DOHH2 (cell line): ENCODE results near the gene SNRPA1.

Experiments
- CTCF ChIP-seq: fragments of 200-600 bp; sonication (generic); IDR thresholded peaks from one replicate; pipeline ENCODE4 v1.5.1; 2014; ENCODE audit warnings: antibody characterized with exemption, mild to moderate bottlenecking, low read depth, low read length; ENCODE audit not compliant: poor library complexity, severe bottlenecking
- EZH2phosphoT487 ChIP-seq: fragments of 200-600 bp; sonication (generic); IDR thresholded peaks from 2 replicates; pipeline ENCODE4 v1.6.1; 2017; ENCODE audit warnings: borderline replicate concordance, mild to moderate bottlenecking, antibody characterized with exemption, low read length, moderate library complexity, mixed read lengths

DNA sequence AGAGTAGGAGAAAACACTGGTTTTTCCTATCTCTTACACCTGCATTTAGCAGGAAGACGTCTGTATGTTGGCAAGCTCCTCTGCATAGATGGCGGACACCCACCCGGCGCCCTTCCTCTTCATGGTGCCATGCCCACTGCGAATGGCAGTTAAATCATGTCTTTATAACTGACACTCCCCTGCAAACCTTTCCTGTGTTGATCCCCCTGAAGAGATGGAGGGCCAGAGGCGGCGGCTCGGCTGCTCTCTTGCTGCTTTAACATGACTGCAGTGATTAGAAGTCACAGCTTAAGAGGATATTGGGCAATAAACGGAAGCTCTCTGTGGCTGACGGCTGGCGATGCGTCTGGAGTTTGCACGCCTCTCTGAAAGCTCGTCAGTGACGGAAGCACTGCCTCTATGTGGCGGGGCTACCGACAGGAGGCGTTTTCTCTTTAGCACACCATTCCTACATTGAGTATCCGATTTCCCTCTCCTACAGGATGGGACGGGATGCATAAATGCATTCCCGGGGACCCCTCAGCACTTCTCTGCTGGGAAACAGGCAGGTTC, 25.5 kb upstream of the SNRPA1 start:
- TF ChIP-seq EZH2phosphoT487, result no peak
- TF ChIP-seq CTCF, result no peak
